CD4-positive, alpha-beta T cell treated with Interleukin-17A for 1 hour (primary cell): ENCODE results near the gene SPDYC.
A peak's percentile ranks its signal among the peaks of the same experiment; 100 is the strongest.

Experiments
- DNase-seq: peaks from one replicate; pipeline ENCODE4 v3.0.0-alpha.2; 2020

The SPDYC gene

GRCh38 chr11:65170058-65170534, at the start of gene SPDYC:
Gene SPDYC, plus strand, starts transcription at chr11:65170233. Its CDS starts 1,125 bp downstream, at chr11:65171358.
- DNase-seq: no peak

- no peak for DNase-seq
Observed at GRCh38 chr11:65120831-65121230, 49.2 kb upstream of the SPDYC start.

DNA sequence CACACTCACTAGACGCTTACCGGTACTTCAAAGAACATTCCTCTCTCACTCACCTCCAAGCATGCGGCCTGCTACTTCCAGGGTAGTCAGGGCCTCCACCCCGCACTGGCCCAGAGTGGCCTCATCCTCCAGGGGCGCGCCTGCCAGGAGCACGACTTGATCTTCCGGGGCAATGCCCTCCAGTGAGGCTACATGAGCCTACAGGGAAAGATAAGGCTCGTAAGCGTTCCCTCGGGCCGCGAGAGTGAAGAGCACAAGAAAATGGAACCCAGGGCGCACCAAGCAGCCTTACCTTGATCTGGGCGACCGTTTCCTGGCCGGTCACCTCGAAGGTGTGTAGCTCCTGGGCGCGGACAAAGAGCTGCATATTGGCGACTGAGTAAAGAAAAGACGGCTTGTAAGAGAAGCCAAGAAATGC, 48.6 kb upstream of the SPDYC start:
- peak; percentile 53 for DNase-seq

DNA sequence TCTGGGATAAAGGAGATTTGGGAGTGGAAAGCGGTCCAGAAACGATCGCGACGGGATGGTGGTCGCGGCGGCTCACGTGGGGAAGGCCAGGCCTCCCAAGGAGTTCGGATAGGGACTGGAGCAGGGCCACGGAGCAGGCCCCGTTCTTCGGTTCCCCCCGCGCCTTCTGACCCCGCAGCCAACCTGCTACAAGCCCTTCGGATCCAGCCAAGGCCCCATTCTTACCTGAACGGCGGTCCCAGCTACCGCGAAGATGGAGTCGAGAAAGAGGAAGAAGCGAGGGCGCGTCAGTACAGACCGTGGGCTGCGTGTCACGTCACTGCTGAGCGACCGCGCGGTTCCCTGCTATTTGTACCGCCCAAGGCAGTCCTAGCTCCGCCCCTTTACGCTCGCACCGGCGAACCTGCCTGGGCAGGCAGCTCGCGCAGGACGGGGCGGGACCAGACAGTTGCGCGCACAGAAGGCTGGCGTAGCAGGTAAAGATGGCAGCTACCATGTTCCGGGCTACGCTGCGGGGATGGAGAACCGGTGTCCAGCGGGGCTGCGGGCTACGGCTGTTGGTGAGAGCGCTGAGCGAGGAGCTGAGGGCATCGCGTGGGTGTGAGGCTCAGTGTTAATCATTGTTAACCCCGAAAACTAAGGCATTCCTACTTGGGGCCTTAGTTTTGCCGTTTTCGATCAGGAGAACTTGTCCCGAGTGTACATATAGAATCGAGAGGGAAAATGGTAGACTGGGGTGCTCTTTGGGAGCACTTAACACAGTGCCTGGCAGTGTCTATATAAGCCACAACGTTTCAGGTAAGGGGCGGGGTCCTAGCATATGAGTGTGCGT, 48.0 kb upstream of the SPDYC start, which contains the start of the genes FAU and MRPL49:
FAU (minus strand) TSS at position 270 of the 832 bp plus-strand sequence. CDS start 321 bp downstream, outside the sequence.
MRPL49 (plus strand) TSS at position 457 of the 832 bp plus-strand sequence; CDS start at position 483, 26 bp downstream.
- DNase-seq: peak; percentile 98

DNA sequence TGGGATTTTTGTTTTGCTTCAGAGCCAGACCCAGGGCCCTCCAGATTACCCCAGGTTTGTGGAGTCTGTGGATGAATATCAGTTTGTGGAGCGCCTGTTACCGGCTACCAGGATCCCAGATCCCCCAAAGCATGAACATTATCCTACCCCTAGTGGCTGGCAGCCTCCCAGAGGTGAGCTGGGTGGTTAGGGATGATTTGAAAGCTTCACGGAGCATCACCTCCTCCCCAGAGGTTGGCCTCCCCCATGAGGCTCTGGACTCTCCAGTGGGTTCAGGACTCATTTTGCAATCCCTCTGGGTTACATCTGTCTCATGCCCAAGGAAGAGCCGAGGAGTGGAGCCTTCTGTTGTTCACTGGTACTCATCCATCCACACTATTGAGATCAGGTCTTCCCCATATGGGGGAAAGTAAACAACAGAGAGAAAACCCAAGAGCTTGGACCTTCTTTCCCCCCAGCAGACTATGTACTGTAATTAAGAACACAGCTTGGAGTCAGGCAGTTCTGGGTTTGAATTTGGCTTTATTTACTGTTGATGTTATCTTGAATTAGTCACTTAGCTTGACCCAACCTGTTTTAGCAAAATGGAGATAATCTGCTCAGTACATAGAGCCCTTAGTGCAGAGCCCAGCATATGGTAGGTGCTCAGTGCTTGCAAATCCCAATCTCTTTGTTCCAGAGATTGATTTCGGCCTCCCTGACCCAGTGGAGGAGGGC, 45.4 kb upstream of the SPDYC start:
- DNase-seq: no peak

DNA sequence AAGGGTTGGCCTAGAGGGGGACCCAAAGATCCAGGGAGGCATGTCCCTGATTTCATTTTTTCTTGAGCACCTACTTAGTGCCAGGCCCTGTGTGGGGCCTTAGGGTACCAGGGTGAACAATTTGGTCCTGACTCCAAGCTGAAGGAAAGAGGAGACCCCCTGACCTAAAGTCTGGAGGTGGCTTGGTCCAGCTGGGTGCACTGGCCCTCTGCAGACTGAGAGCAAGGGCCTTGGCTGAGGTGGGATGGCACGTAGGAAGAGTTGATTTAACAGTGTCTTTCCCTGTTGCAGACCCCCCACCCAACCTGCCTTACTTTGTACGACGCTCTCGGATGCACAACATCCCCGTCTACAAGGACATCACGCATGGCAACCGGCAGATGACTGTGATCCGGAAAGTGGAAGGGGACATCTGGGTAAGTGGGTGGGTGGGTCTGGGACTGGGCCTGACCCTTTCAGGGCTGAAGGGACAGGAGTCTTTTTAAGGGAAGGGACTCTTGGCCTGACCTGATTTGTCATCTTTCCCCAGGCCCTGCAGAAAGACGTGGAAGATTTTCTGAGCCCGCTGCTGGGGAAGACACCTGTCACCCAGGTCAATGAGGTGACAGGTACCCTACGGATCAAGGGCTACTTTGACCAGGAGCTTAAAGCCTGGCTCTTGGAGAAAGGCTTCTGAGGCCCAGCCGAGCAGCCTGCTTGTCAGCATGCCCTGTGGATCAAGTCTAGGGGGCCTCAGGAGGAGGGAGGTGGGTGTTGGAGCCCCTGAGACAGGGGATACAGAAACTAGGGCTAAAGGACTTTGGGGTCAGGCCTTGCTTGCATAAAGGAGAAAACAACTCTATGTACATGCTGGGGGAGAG, 44.6 kb upstream of the SPDYC start:
- DNase-seq: no peak

GRCh38 chr11:65126624-65127274, 43.3 kb upstream of the SPDYC start:
- DNase-seq: no peak

GRCh38 chr11:65127473-65128181, 42.4 kb upstream of the SPDYC start:
- no peak for DNase-seq

- no peak for DNase-seq
Observed at GRCh38 chr11:65128182-65129145, 41.6 kb upstream of the SPDYC start.

DNA sequence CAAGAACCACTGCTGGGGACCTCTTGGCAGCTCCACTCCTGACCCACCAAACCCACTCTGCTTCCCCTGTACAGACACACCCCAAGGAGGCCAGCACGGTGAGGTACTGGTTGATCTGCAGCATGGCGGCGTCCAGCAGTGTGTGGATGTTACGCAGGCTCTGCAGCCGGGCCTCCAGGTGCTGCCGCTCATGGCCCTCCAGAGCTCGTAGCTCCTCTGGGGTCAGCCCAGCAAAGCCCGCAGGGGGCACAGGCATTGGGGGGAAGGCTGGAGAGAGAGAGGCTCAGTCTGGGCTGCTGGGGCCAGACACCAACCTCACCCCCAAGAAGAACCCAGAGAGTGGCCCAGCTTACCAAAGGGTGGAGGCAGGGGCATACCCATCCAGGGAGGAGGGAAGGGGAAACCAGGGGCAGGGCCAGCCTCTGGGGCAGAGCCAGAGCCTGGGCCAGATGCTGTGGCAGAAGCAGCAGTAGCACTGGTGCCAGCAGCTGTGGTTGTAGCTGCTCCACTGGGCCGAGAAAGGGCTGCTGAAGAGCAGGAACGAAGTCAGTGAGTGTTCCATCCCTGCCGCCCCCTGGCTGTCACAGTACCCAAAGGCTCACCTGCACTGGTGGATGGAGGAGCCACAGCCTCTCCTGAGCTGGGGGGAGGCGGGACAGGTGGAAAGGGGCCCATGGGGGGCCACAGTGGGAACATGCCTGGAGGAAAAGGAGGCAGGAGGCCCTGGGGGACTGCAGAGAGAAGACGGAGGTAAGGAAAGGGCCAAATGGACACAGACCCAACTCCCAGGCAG, 40.2 kb upstream of the SPDYC start:
- no peak for DNase-seq

DNA sequence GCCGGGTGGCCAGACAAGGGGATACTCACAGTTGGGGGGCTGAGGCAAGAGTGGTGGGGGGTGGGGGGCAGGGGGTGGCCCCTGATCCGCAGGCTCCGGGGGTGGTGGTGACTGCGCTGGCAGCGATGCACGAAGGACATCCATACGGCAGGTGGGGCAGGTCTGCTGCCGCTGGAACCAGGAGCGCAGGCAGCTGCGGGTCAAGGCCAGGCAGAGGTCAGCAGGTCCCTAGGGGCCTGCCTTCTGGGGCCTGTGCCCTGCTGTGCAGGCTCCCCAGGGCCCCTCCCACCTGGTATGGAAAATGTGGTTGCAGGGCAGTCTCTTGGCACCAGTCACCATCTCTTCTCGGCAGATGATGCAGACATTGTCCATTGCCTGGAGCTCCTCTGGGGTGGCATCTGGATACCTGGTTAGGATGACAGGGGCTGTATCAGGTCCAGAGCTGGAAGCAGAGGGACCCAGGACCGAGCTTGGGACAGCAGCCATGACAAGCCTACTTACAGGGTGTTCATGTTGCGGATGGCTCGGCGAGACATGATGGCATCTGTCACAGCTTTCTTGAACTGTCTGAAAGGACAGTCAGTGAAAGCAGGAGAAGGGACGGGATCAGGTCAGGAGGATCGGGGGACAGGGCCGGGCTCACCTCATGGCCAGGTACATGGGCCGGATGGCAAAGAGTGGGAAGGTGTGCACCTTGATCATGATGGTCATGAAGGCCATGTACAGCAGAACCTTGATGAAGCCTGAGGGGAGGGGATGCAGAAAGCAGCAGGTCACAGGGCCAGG, 39.2 kb upstream of the SPDYC start:
- DNase-seq: no peak

GRCh38 chr11:65131417-65131776, 38.6 kb upstream of the SPDYC start:
- DNase-seq: no peak

DNA sequence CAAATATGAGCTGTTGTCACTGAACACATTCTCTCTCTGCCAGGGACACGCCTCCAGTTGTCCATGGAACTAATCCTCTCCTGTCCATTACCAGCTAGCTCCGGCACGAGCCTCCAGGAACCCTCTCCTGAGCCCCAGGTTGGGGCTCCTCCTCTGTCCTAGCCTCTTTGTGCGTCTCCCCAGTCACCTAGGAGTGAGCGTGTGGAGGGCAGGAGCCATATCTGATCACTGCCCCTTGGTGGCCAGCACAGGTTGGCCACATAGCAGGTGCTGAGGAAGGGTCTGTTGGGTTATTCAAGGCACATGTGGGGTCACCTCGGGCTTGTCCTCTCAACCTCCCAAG, 38.2 kb upstream of the SPDYC start:
- DNase-seq: no peak

DNA sequence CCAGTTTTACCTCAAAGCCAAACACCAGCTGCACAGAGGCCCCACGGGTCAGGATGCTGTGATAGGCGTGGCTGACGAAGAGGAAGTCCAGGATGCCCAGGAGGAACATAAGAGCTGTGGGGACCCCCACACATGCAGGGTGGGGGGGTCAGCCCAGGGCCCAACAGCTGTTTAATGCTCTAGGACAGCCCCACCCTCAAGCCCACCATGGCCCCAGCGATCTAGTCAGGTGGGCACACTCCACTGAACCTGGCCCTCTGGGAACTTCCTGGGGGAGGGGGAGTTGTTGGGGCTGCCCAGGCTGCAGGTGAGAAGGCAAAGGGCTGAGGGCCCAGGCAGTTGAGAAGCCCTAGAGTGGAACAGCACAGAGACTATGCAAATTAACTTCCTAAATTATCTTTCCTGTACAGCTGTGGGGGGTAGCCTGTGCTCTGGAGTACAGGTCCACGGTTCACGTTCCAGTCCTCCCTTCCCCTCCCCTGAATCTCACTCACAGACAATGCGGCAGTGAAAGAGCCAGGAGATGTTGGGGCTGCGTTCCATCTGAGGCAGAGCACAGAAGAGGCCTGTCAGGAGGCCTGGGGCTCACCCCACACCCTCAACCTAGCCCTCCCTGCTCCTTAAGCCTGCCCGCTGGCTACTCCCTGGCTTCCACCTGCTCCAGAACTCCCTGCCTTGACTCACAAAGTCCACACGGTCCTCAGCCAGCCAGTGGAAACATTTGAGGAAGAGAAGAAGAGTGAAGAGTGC, 37.6 kb upstream of the SPDYC start:
- no peak for DNase-seq

DNA sequence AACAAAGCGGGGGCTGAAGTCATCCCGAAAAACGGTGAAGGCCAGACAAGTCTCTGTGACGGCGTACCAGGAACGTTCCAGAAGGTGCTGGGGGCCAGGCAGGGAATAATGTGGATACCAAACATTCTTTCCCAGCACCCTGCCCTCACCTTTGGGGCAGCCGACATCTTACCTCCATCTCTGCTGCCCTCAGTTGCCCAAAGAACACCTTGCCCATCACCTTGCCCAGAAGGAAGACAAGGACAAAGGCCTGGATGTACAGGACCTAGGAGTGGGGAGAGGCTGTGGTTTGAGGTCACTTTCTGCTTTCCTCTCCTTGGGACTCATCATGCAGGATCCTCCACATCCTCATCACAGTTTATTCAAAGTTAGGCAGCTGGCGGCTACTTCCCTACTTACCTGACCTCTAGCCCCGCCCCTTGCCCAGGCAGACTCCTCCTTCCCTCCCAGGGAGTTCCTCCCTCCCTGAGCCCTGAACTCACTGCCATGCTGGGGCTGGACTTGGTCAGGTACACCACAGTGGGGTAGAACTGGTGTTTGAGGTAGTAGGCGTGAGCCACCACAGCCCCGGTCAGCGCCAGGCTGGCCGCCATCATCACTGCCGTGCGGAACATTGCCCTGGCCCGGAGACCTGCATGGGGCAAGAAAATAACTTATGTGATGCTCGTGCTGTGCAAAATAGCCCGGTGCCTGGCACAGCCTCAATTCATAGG, 36.9 kb upstream of the SPDYC start:
- peak; percentile 54 for DNase-seq

DNA sequence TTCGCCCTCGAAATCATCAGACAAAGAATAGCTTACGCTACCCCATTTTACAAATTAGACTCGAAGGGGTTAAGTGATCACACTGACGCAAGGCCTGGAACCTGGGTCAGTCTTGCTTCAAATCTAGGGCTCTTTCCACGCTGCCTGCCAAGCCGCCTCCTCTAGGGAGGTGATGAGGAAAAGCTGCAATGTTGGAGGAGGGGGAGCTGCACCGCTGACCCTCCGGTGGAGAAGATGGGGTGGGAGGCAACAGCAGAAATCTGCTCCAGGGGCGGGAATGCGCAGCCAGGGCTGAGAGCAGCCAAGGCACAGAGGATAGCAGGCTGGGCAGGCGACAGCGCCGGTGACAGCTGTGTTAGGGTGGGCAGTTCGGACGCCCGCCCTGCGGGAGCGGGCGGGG, 36.3 kb upstream of the SPDYC start:
- DNase-seq: no peak

DNA sequence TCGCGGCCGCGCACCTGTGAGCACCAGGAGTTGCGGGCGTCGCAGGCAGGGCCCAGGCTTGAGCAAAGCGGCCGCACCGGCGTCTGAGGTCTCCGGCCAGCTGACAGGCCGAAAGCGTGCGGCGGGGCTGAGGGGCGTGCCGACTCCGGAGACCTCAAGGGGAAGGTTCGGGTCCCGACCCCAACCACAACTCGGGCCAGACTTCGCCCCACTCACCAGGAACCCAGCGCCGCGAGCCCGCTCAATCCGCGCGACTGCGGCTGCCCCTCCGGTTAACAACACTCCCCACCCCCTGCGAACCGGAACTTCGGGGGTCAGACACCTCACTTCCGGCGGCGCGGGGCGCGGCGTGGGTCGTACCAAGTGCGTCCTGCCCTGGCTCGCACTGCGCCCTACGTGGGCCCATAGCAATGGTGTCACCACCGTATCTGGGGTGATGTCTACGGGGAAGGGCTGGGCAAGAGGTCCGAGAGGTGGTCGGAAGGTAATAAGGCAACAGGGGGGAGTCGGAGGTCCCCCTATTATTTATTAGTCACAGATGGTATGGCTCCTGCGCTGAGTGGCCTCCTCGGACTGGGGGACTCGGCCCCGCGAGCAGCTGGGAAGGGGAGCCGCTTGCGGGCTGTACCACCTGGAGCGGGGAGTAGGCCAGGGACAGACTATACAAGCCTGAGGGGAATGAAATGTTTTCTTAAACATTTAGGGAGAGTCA, 35.6 kb upstream of the SPDYC start, which contains the start of gene SYVN1:
SYVN1 (minus strand) TSS at position 280 of the 712 bp plus-strand sequence. CDS start 918 bp downstream, outside the sequence.
- DNase-seq: peak; percentile 93
